ENCODE results near the gene HOXD4.

GRCh38 chr2:176178038-176178756 lies 26.8 kb downstream of the HOXD4 start:
- TF ChIP-seq CTCF (tag by site-specific recombination; IDR thresholded peaks at IDR 0.05) (peak; percentile 32; the same call in 1 of the 2 replicates), ZNF473 (tag by site-specific recombination; IDR thresholded peaks at IDR 0.05) (no peak), ZNF23 (tag by site-specific recombination; IDR thresholded peaks at IDR 0.05; ENCODE audit: borderline replicate concordance) (no peak), KLF16 (tag by site-specific recombination; IDR thresholded peaks at IDR 0.05) (no peak), ZNF274 (IDR thresholded peaks at IDR 0.05; ENCODE audit: low read length) (no peak), ZNF274 (tag by site-specific recombination; IDR thresholded peaks at IDR 0.05; ENCODE audit: borderline replicate concordance) (no peak), REPIN1 (tag by site-specific recombination; IDR thresholded peaks at IDR 0.05; ENCODE audit: low read depth) (no peak)
